DMS79 (cell line): ENCODE measurements around the gene SLC6A2.

Source experiments
- DNase-seq: peaks from one replicate; lab custom pipeline; 2025; lab: John Stamatoyannopoulos, UW

The SLC6A2 gene

DNA sequence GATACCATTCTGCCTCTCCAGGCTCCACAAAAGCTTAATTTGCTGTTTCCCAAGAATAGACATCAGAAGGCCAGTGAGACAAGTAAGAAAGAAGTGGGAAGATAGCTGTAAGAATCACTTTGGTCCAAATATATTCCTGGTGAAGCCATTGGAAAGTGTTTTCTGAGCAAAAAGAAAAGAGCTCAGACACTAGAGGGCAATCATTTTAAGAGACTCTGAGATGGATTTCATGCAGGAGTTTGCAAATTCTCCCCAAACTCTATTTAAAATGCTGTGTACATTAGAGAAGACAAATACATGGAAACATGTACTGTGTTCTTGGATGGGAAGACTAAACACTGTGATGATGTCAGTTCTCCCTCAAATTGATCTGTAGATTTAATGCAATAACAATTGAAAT lies 8.0 kb upstream of the SLC6A2 start:
- no peak for DNase-seq

DNA sequence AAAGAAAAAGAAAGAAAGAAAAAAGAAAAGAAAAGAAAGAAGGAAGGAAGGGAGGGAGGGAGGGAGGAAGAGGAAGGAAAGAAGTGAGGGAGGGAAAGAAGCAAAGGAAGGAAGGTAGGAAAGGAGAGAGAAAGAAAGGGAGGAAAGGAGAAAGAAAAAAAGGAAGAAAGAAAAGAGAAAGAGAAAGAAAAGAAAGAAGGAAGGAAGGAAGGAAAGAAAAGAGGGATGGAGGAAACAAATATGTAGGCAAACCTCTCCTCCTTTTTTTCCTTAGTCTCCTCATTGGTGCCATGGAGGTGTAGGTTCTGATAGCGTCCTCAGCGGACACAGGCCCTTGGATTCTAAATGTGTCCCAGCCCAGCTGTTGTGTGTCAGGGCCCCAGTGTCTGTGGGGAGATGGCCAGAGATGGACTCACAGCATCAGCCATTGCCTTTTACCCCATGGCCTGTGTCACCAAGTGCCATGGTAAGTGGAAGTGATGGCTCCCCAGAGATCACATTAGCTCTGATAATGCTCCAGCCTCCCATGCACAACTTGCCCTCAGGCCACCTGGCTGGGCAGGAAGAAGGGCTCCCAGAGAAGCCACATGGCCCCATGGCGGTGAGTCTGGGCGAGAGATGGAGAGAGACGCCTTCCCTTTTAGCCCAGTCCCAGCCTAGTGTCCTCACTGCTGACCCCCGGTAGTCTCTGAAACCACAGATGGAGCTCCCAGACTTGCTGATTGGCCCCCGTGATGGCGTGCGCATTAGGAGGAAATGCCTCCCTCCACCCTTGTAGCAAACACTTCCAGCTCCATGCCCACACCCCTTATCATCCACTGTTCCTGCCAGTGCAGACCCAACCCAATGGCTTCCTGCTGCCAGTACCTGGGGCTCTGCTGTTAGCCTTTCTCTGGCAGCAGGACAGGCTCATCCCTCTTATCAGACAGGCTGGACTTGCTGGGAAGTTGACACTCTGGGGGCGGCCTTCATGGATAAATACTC lies 3.7 kb upstream of the SLC6A2 start:
- DNase-seq = no peak

DNA sequence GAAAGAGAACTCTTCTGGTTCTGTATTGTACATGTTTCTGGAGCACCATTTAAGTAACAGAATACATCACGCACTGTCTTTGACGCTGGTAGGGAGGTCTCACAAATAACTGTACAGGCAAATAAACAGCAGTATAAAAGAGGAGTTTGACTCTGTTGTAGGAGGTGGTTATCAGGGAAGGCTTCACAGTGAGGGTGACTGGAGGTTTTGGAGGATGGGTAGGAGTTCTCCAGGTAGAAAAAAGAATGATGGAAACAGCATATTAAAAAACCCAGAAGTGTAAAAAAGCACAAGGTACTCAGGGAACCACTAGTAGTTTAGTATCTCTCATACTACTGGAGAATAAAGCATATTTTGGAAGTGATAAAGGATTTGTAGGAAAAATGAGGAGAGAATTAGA lies 2.7 kb upstream of the SLC6A2 start:
- no peak for DNase-seq

DNA sequence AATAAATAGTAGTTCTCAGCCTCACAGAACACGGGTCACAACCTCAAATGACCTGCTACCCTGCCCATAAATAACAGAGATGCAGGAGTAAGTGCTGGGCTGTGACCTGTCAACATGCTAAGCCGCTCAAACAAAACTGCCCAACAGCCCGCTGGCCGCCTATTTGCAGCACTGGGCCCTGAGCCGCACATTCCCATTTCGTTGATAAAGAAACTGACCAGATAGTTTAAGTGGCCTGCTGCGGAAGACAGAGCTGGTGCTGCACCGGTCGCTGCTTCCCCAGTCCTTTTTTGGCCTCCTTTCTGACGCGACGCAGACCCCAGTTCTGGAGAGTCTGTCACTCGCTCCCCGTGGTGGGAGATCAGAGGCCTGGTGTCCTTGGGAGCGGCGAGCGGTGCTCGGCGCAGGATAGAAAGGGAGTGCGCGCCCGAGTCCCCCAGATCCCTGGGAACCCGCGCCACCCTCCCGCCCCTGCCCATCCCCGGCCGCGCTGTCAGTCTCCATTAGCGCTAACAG lies 349 bp upstream of the SLC6A2 start:
- DNase-seq = no peak

DNA sequence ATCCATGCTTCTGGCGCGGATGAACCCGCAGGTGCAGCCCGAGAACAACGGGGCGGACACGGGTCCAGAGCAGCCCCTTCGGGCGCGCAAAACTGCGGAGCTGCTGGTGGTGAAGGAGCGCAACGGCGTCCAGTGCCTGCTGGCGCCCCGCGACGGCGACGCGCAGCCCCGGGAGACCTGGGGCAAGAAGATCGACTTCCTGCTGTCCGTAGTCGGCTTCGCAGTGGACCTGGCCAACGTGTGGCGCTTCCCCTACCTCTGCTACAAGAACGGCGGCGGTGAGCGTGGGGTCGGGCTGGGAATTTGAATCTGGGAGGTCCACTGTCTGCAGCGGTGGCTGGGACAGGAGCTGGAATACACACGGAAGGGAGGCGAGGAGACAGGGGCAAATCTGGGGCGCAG lies 904 bp downstream of the SLC6A2 start:
- no peak for DNase-seq

DNA sequence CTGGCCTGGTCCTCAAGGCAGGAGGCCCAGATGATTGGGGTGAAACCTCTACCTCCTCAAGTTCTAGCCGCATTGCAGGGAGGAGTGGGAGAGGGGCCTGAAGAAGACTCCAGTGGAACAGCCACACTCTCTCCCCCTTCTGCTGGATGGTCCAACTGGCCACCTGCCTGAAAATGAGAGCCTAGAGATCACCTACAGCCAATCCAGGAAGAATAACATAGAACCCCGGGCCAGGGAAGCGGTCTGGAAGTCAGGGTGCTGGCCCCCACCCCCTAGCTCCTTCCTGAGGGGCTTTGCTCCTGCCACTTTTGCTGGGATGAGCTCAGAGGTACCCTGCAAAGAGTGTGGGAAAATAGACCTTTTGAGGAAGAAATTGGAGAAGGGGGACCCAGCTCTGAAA lies 1.8 kb downstream of the SLC6A2 start:
- no peak for DNase-seq

DNA sequence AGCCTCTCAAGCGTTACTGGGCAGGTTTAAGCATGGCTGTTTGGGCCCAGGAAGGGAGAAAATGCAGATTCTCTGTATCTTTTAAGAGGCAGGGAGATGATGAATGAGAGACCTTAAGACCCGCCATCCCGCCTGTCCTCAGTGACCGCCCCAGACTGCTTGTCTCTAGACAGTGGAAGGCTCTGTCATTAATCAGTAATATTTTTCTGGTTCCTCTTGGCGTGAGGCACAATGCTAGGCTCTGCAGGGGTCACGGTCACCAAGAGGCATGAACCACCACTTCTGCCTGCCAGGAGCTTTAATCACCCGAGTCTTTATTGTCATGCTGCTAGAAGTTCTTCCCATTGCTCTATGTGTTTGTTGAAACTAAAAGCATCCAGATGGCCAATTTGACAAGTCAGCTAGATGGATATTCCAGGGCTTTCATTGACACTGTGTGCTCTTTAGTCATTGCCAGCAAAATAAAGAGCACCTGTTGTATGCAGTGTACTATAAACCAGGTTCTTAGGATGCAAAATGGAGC lies 3.2 kb downstream of the SLC6A2 start:
- DNase-seq = no peak

DNA sequence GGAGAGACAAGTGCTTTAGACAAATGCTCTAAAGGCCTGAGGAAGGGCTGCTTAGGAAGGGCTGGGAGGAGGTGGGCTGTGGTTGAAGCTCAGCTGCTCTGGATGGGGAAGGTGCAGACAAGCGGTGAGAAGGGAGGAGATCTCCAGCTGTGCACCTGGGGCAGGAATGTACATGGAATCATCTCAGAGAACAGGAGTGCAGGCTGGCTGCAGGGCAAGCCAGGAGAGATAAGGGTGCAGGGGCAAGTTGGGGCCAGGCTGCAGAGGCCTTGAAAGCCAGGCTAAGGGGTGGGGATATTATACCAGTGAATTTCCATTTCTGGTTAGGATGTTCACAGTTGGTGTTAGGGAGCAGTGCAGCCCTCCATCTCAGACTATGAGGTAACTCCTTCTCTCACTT lies 4.2 kb downstream of the SLC6A2 start:
- DNase-seq = no peak

DNA sequence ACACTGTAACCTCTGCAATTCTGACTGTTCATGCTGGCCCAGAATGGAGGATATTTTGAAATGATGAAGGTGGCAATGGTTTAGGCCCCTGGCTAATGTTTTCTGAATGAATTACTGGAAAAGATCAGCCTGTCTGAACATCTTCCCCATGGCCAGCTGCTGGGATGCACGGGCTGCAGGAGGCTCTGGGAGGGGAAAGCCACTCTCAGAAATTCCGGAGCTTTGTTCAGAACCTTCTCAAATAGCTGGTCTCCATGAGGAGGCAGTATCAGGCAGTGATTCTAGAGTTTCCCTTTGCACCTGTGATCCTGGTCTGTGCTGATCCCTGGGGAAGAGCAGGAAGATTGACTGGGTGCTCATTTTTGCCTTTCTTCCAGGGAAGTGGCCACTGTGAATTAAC lies 5.0 kb downstream of the SLC6A2 start:
- no peak for DNase-seq

DNA sequence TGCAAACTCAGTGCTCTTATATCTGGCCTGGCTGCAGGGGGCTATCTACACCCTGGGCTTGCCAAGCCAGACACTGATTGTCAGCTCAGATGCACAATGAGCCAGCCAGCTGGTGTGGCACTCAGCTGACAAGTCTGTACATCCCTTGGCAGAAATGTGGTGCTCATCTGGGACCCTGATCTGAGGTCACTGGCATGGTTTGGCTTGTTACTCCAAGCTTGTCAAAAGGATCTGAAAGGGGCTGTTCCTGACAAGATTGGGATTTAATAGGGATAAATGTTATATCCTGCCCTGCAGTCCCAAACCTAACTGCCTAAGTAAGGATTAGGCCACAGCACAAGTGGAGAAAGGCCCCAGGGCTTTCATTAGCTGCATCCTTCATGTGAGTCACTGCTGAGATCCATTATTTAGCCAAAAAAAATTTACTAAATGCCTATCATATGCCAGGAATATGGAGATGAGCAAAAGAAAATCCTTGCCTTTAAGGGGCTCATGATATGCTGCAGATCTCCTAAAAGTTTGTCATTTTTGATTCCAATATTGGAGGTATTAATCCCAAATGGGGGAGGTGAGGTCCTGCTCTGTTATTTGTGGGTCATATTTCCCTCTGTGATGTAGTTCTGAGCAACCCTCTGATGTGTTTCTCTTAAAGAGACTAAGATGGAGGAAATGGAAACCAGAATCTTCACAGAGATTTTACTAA lies 6.3 kb downstream of the SLC6A2 start:
- no peak for DNase-seq

DNA sequence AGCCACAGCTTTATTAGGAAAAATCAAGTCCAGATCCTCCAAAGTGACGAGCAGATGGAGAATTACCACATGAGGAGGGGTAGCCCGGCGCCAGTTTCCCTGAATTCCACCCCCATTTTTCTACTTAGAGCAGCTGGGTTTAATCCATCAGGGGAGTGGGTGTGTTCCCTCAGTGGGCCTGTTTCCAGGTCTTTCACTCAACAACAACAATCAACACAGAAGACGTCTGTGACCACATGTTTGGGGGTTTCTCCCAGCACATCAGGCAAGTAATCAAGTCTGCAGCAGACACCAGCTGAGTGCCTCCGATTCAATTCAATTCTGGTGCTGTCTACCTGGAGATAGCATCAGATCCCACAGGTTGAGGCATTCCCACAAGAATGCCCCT lies 6.8 kb downstream of the SLC6A2 start:
- DNase-seq = no peak

DNA sequence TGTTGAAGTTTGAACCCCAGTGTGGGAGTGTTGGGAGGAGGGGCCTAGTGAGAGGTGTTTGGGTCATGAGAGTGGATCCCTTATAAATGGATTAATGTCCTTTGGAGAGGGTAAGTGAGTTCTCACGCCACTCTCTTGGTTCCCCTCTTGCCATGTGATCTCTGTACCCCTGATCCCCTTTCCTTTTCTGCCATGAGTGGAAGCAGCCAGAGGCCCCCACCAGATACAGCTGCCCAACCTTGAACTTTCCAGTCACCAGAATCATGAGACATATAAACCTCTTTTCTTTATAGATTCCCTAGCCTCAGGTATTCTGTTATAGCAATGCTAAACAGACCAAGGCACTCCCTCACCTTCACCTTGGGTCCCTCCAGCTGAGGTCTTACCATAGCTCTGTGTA lies 7.4 kb downstream of the SLC6A2 start:
- no peak for DNase-seq

DNA sequence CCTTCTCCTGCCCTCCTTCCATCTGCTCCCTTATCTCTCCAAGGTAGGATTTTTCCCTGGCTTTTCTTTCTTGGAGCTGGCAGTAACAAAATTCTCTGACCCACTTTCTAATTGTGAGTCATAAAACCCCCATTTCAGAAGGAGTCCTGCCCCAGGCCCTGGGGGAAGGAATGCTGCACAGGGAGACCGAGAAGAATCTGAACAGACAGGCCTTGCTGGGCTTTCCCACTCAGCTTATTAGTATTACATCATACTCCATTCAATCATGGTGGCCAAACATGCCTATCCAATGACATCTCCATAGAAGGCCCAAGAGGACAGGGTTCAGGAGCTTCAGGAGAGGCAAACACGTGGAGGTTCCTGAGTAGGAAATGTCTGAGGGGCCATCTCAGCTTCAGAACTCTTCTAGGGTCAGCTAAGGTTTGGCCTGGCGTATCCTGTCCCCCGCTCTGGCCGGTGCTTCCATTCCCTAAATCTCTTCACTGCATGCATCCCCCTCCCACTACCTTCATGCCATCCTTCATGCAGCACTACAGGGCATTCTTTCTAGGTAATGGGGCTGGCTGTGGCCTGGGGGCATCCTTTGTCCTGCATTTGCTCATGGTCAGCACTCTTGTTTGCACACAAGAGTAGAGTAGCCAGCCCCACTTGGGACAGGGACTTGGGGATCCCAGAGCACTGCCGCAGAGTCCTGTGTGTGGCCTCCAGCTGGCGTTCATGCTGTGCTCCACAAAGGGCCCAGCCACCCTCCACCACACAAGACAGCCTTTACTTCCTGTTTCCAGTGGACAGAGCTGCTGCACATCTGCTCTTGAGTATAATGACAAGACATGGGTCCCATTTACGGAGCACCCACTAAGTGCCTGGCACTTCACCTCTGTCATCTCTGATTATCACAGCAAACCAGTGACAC lies 8.2 kb downstream of the SLC6A2 start:
- DNase-seq = no peak

DNA sequence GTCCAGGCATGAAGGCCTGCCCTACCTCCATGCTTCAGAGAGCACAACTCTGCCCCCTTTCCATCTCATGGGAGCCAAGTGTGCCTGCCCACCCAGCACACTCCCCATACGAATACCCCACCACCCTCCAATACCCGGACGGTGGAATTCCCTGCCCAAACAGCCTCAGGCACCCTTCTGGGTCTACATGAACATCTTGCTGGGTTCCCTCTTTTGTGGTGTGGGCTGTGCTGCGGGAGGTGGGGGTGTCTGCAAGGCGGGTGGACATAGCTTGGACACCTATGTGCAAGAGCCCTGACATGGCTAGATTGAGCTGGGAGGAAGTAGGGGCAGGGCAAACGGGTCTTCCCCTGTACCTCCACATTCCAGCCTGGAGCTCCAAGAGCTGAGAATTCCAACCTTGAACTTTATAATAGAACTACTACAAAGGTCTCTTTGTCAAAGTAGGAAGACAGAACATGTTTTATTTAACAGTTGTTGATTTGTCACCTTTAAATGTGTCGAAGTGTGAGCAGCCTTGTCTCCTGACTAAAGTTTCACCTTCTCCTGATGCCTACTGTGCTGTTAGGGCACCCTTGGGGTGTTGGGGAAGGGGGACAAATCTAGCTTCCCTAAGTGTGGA lies 9.1 kb downstream of the SLC6A2 start:
- no peak for DNase-seq

DNA sequence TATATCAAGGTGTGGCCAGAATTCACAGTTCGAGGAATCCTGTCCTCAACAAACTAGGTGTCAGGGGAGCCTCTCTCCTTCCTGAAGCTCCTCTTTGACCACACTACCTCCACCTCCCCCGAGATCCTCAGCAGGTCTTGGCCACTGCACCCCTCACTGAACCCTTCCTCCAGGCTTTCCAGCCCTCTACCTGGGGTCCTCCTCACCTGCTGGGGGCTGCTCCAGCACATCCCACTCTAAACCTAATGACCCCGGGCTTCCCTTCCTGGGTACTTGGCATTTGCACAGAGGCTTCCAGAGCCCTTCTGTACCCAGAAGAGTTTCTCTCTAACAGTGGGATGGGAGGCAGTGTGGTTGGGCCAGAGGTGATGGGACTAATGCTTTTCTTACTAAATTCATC lies 9.7 kb downstream of the SLC6A2 start:
- DNase-seq = no peak

DNA sequence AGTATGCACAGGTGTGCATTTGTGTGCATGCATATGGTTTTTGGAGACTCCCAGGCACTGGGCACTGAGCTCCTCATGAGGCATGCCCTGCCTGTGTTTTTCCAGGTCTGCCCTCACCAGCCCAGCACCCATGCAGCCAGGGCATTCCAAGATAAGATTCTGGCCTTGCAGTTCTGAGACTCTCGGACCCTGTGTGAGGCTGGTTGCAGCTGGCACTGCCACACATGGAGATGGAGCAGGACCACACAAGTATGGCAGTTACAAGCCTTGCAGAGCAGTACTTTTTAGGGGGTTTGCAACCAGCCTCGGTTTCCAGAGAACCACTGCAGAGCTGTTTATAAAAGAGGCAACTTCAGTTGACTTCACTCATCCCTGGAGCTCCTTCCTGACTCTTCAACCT lies 10.2 kb downstream of the SLC6A2 start:
- no peak for DNase-seq

DNA sequence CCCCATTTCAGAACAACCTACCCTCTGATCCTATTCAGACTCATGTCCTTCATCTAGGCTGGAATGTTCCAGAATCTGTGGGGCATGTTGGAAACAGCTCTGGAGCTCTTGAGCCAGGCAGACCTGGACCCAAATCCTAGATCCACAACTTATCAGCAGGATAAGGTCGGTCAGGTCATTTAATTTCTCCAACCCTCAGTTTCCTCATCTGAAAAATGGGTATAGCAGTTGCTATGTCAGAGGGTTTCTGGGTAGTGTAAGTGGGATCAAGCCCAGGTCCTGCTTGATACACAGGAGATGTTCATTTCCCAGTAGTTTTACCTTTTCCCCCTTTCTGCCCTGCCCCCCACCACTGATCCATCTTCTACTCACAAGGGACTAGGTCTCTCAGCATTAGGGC lies 12.0 kb downstream of the SLC6A2 start:
- DNase-seq = no peak

DNA sequence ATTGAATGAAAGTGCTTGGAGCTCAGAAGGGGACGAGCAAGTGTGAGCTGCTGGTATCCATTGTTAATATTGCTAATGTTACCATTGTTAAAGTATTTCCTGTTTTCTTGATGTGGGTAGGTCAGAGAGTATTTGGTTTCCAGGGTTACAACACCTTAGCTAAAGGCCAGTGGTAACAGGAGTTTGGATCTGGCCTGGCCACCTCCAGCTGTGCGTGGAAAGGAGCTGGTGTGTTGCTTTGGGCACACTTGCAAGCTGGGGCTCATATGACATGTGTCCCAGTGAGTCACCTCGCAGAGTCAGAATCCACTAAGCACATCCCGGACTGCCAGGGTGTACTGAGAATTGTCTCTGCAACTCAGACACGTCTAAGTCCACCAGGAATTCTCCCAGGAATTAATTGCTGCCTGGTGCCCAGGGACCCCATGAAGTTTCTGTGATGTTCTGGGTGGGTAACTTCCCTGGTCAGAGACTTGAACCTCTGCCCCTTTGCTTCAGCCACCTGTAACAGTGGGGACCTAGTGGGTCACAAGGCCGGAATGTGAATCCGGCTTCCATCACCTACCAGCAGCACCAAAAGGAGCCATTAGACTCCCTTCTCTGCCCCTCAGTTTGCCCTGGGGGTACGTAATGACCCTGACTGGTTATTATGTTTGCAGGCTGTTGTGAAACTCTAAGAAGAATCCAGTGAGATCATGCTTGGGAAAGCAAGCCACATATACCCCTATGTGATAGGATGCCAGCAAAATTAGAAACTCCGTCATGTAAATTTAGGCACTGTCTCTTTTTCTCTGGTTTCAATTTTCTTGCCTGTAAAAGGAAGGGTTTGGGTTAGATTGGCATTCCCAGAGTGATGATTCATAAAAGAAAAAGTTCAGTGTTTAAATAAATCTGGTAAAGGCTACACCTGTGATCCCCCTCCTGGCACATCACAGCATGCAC lies 12.8 kb downstream of the SLC6A2 start:
- DNase-seq = no peak

DNA sequence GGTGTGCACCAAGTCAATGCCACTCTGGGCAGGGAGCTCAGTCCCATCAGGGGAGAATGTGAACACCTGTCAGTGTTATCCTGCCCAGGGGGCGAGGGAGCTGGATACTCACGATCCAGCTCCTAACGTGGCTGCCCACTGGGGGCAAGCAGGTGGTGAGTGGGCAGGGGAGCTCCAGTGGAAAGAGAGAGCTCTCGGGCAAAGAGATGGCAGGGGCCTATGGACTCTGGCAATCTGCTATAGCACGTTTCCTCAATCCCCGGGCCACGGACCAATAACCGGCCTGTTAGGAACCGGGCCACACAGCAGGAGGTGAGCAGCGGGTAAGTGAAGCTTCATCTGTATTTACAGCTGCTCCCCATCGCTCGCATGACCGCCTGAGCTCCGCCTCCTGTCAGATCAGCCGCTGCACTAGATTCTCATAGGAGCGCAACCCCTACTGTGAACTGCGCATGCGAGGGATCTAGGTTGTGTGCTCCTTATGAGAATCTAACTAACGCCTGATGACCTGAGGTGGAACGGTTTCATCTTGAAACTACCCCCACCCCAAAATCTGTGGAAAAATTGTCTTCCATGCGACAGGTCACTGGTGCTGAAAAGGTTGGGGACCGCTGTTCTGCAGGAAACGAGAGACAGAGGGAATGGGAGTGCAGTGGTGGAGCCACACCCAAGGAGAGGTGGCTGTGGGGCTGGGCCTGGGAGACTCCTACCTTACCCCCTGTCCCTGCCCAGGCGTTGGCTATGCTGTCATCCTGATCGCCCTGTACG lies 15.6 kb downstream of the SLC6A2 start:
- no peak for DNase-seq

DNA sequence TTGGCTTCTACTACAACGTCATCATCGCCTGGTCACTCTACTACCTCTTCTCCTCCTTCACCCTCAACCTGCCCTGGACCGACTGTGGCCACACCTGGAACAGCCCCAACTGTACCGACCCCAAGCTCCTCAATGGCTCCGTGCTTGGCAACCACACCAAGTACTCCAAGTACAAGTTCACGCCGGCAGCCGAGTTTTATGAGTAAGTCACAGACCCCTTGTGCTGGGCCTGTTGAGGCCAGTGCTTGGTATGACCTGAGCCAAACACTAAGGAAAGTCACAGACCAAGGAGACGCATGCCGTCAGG lies 16.1 kb downstream of the SLC6A2 start:
- DNase-seq = no peak
